Measurements from ENCODE around the gene GAS2L2.

- TF ChIP-seq POLR2A (IDR thresholded peaks at IDR 0.05; ENCODE audit: low read length) (no peak), GATA1 (IDR thresholded peaks at IDR 0.05; ENCODE audit: low read depth, low read length) (no peak)
These were observed 20.3 kb downstream of the GAS2L2 start for GRCh38 chr17:35732806-35733136.
